ENCODE measurements around the gene ZBTB9.

The ZBTB9 gene

DNA sequence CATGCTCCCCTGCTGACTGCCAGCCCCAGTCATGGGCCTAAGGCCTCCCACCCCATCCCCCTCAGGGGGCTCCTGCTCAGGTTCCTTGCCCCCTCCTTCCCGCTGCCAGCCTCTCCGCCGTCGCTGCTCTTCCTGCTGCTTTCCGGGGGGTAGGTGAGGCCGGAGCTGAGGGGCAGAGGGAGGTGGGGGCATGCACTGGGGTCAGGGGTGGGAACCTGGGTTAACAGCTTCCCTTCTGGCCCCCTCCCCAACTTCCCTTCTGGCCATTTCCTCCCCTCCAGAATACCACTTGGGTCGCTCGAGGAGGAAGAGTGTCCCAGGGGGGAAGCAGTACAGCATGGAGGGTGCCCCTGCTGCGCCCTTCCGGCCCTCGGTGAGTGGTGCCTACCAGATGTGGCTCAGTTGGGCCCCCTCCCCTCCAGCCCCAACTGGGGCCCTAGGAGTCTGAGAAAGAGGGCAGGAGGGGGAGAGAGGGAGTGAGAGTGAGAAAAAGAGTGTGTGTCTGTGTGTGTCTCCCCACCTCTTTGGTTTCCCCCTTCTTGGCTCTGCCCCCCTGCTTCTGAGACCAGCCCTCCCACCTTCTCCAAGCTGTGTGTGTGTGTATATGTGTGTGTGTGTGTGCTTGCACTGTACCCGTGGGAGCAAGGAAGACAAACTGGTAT is 22.4 kb upstream of the ZBTB9 start:
- DNase-seq (ENCODE audit: extremely low read depth, insufficient read length), result no peak
- peak overlapping the region; percentile 42 for H3K4me3 ChIP-seq (replicated peaks; ENCODE audit: low read depth, low read length)

DNA sequence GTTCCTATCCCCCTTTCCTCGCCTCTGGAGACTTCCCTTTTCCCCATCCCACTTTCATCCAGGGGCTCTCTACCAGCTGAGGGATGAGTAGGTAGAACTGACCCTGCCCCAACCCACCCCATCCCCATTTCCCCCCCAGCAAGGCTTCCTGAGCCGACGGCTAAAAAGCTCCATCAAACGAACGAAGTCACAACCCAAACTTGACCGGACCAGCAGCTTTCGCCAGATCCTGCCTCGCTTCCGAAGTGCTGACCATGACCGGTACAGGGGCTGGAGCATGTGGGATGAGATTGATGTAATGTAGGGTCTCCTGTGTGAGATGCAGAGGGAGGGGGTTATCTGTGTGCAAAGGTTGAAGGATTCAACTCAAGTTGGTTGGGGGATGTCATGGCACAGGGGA is 21.8 kb upstream of the ZBTB9 start:
- no peak for TF ChIP-seq CTCF (IDR thresholded peaks at IDR 0.05; ENCODE audit: insufficient read depth, low read length, poor library complexity, severe bottlenecking)
- no peak for DNase-seq (ENCODE audit: extremely low read depth, insufficient read length)
- H3K36me3 ChIP-seq (ENCODE audit: control insufficient read depth, insufficient read depth, low read length), result peaks cover 4% of the 10 kb centered on the region; the same call in 1 of the 2 replicates
- H3K27me3 ChIP-seq (replicated peaks; ENCODE audit: control insufficient read depth, insufficient read depth, low read length), result no peaks in the 10 kb centered on the region
- no peak overlapping the region for H3K4me3 ChIP-seq (replicated peaks; ENCODE audit: low read depth, low read length)

More for the DNA sequence above, 22.4 kb upstream of the ZBTB9 start:
- TF ChIP-seq CTCF (IDR thresholded peaks at IDR 0.05; ENCODE audit: insufficient read depth, low read length, poor library complexity, severe bottlenecking), result no peak
- H3K27me3 ChIP-seq (replicated peaks; ENCODE audit: control insufficient read depth, insufficient read depth, low read length), result no peaks in the 10 kb centered on the region
- H3K36me3 ChIP-seq (ENCODE audit: control insufficient read depth, insufficient read depth, low read length), result peaks cover 4% of the 10 kb centered on the region; the same call in 1 of the 2 replicates

- no peak for TF ChIP-seq CTCF (IDR thresholded peaks at IDR 0.05; ENCODE audit: insufficient read depth, low read length, poor library complexity, severe bottlenecking)
- no peak overlapping the region for H3K4me3 ChIP-seq (replicated peaks; ENCODE audit: low read depth, low read length)
- DNase-seq (ENCODE audit: extremely low read depth, insufficient read length), result no peak
- H3K27me3 ChIP-seq (replicated peaks; ENCODE audit: control insufficient read depth, insufficient read depth, low read length), result no peaks in the 10 kb centered on the region
- peaks cover 6% of the 10 kb centered on the region; the same call in 1 of the 2 replicates for H3K36me3 ChIP-seq (ENCODE audit: control insufficient read depth, insufficient read depth, low read length)
Observed at GRCh38 chr6:33433001-33433543, 21.3 kb upstream of the ZBTB9 start.

DNA sequence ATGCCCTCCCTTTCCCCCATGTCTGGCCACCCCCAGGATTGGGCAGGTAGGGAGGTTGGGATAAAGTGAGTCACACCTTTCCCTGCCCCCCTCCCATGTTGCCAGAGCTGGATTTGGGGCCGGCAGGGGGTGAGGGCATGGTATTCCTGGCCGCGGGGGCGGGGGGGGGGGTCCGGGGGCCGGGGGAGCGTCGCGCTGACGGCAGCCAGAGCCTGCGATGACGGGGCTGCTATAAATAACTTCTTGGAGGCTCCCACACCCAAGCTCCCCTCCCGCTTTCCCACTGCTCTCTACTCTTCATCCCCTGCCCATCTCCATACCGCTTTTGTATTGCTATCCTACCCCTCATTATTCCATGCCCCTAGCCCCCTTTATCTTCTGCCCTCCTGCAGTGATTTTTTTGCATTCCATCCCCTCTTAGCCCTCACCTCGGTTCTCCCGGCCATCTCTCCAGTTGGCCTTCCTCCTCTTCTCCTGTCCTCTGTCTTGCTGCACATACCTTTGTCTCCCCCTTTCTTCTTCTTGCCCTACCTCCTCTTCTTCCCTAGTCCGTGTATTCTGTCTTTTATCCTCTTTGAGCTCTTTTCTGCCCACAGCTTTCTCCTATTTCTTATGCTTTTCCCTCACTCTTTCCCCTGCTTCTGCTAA is 20.7 kb upstream of the ZBTB9 start:
- Histone ChIP-seq H3K27me3 (replicated peaks; ENCODE audit: control insufficient read depth, insufficient read depth, low read length) (no peaks in the 10 kb centered on the region), H3K36me3 (ENCODE audit: control insufficient read depth, insufficient read depth, low read length) (peaks cover 11% of the 10 kb centered on the region), H3K4me3 (replicated peaks; ENCODE audit: low read depth, low read length) (no peak overlapping the region)
- DNase-seq (ENCODE audit: extremely low read depth, insufficient read length), result no peak
- no peak for TF ChIP-seq CTCF (IDR thresholded peaks at IDR 0.05; ENCODE audit: insufficient read depth, low read length, poor library complexity, severe bottlenecking)

DNA sequence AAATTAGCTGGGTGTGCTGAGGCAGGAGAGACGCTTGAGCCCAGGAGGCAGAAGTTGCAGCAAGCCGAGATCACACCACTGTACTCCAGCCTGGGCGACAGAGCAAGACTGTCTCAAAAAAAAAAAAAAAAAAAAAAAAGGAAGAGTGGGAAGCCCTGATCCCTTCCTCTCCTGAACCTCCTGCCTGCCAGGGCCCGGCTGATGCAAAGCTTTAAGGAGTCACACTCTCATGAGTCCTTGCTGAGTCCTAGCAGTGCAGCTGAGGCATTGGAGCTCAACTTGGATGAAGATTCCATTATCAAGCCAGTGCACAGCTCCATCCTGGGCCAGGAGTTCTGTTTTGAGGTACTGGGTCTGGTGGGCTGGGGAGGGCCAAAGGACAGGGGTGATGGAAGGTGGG is 19.4 kb upstream of the ZBTB9 start:
- H3K4me3 ChIP-seq (replicated peaks; ENCODE audit: low read depth, low read length), result no peak overlapping the region
- no peak for DNase-seq (ENCODE audit: extremely low read depth, insufficient read length)
- peaks cover 11% of the 10 kb centered on the region for H3K36me3 ChIP-seq (ENCODE audit: control insufficient read depth, insufficient read depth, low read length)
- H3K27me3 ChIP-seq (replicated peaks; ENCODE audit: control insufficient read depth, insufficient read depth, low read length), result no peaks in the 10 kb centered on the region
- TF ChIP-seq CTCF (IDR thresholded peaks at IDR 0.05; ENCODE audit: insufficient read depth, low read length, poor library complexity, severe bottlenecking), result no peak
